Activated CD8-positive, alpha-beta T cell treated with anti-CD3 and anti-CD28 coated beads for 36 hours (primary cell): ENCODE results near the gene SETMAR. TPM values are rescaled to one million over a fixed set of nuclear protein-coding genes. Genes with fewer than 3 reads are reported as not detected.

Source experiments
- ATAC-seq: fragments of 200-7000 bp; cut with Tn5 transposase; one replicate; pipeline ENCODE4 v1.10.0; 2021; ENCODE audit warnings: mild to moderate bottlenecking, moderate library complexity
- CTCF ChIA-PET: fragments of 350-600 bp; sonication (Branson Sonifier 250); formaldehyde crosslinking; loops from one replicate; lab custom pipeline; 2021; ENCODE audit warnings: antibody characterized with exemption; lab: Charles Lee
- POLR2A ChIA-PET: fragments of 350-600 bp; sonication (Branson Sonifier 250); formaldehyde crosslinking; loops from one replicate; lab custom pipeline; 2021; ENCODE audit warnings: antibody characterized with exemption; lab: Charles Lee
- DNase-seq: peaks from one replicate; pipeline ENCODE4 v3.0.0-alpha.2; 2020
- H3K27ac Mint-ChIP-seq: one replicate; pipeline ENCODE4 v1.8.0; 2021; ENCODE audit warnings: mild to moderate bottlenecking, mixed read lengths
- H3K27me3 Mint-ChIP-seq: one replicate; pipeline ENCODE4 v1.8.0; 2021; ENCODE audit warnings: mixed read lengths
- H3K36me3 Mint-ChIP-seq: one replicate; pipeline ENCODE4 v1.8.0; 2021; ENCODE audit warnings: low read depth, mixed read lengths
- H3K4me1 Mint-ChIP-seq: one replicate; pipeline ENCODE4 v1.8.0; 2021; ENCODE audit warnings: low read depth, mixed read lengths
- H3K4me3 Mint-ChIP-seq: one replicate; pipeline ENCODE4 v1.8.0; 2021; ENCODE audit warnings: mild to moderate bottlenecking, moderate library complexity, mixed read lengths
- H3K9me3 Mint-ChIP-seq: one replicate; pipeline ENCODE4 v1.8.0; 2021; ENCODE audit warnings: mixed read lengths
- CTCF ChIP-seq: fragments of 200-600 bp; IDR thresholded peaks from one replicate; pipeline ENCODE4 v1.8.0; 2022; ENCODE audit warnings: antibody characterized with exemption, mild to moderate bottlenecking
- intact Hi-C: fragments of 100-400 bp; cut with micrococcal nuclease; formaldehyde crosslinking; loops from one replicate; pipeline ENCODE4 v1.10.0; 2022
- total RNA-seq, 2 experiments: library from RNA; stranded (reverse); gene quantifications; one replicate each; pipeline ENCODE4 v1.2.3, GENCODE V29; 2021

Gene SETMAR
- total RNA-seq, 2 experiments from 2014 or later: 13.6 to 14.6 TPM

GRCh38 chr3:4271834-4272233 lies 31.3 kb upstream of the SETMAR start:
- peaks cover 2% of the 10 kb centered on the region for H3K36me3 Mint-ChIP-seq
- H3K4me1 Mint-ChIP-seq: peaks cover 9% of the 10 kb centered on the region
- ATAC-seq: no peak
- H3K27ac Mint-ChIP-seq: no peak overlapping the region
- no peaks in the 10 kb centered on the region for H3K9me3 Mint-ChIP-seq
- CTCF ChIA-PET: interaction anchor here (0.6 to 2.3 kb wide), 18 partner anchors 8 to 1072 kb away, joined by 3 to 13 read pairs (median 4); no protein-coding TSS in a partner anchor
- no peak overlapping the region for H3K4me3 Mint-ChIP-seq
- DNase-seq: no peak
- intact Hi-C loops: loop anchor here (10.0 kb wide), 1 partner anchor 1067 kb away; no protein-coding TSS in a partner anchor
- H3K27me3 Mint-ChIP-seq: no peaks in the 10 kb centered on the region
- POLR2A ChIA-PET: no interaction called here
- peak; percentile 70 for TF ChIP-seq CTCF

- no peaks in the 10 kb centered on the region for H3K4me1 Mint-ChIP-seq
- ChIA-PET POLR2A (no interaction called here), CTCF (interaction anchor here (1.0 to 3.3 kb wide), 3 partner anchors 8 to 354 kb away, joined by 3 to 21 read pairs (median 10); no protein-coding TSS in a partner anchor)
- no peak for TF ChIP-seq CTCF
- no peaks in the 10 kb centered on the region for H3K36me3 Mint-ChIP-seq
- ATAC-seq (no peak), DNase-seq (no peak)
- no peak overlapping the region for H3K4me3 Mint-ChIP-seq
- H3K9me3 Mint-ChIP-seq: no peaks in the 10 kb centered on the region
- intact Hi-C loops: loop anchor here (10.0 kb wide), 1 partner anchor 1075 kb away; no protein-coding TSS in a partner anchor
- no peak overlapping the region for H3K27ac Mint-ChIP-seq
- H3K27me3 Mint-ChIP-seq: no peaks in the 10 kb centered on the region
Observed at GRCh38 chr3:4279516-4280105, 23.6 kb upstream of the SETMAR start.

DNA sequence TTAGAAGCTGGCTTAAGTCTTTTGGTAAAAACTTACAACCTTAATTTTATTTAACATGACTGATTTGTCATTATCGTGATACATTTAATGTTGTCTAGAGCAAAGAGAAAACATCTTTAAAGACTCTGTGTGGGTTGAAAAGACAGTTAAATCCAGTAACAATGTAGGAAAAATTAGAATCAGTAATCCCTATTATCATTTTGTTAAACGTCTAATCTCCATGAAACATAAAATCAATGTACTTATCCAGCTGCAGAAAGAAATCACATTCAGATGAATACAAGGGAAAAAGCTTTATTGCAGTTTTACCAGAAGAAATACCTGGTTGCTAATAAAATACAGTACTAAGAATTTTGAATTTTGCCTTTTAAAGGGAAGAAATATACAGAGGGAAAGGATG lies 21.2 kb upstream of the SETMAR start:
- intact Hi-C loops: no loop called here
- ATAC-seq (no peak), DNase-seq (no peak)
- H3K4me3 Mint-ChIP-seq: no peak overlapping the region
- no peak for TF ChIP-seq CTCF
- ChIA-PET CTCF (no interaction called here), POLR2A (no interaction called here)
- no peaks in the 10 kb centered on the region for H3K4me1 Mint-ChIP-seq
- H3K9me3 Mint-ChIP-seq: no peaks in the 10 kb centered on the region
- no peaks in the 10 kb centered on the region for H3K36me3 Mint-ChIP-seq
- H3K27me3 Mint-ChIP-seq: no peaks in the 10 kb centered on the region
- H3K27ac Mint-ChIP-seq: no peak overlapping the region

GRCh38 chr3:4284865-4285264 lies 18.3 kb upstream of the SETMAR start:
- no peaks in the 10 kb centered on the region for H3K36me3 Mint-ChIP-seq
- ChIA-PET POLR2A (no interaction called here), CTCF (interaction anchor here (1.4 to 5.9 kb wide), 2 partner anchors 14 to 1084 kb away, joined by 3 to 26 read pairs; no protein-coding TSS in a partner anchor)
- no peak for TF ChIP-seq CTCF
- no peak overlapping the region for H3K4me3 Mint-ChIP-seq
- no peaks in the 10 kb centered on the region for H3K9me3 Mint-ChIP-seq
- ATAC-seq (no peak), DNase-seq (no peak)
- intact Hi-C loops: no loop called here
- H3K27ac Mint-ChIP-seq: no peak overlapping the region
- H3K4me1 Mint-ChIP-seq: no peaks in the 10 kb centered on the region
- H3K27me3 Mint-ChIP-seq: no peaks in the 10 kb centered on the region

- intact Hi-C loops: no loop called here
- DNase-seq (no peak), ATAC-seq (no peak)
- peaks cover 13% of the 10 kb centered on the region for H3K4me1 Mint-ChIP-seq
- H3K9me3 Mint-ChIP-seq: no peaks in the 10 kb centered on the region
- no peaks in the 10 kb centered on the region for H3K36me3 Mint-ChIP-seq
- H3K27me3 Mint-ChIP-seq: no peaks in the 10 kb centered on the region
- no peak overlapping the region for H3K27ac Mint-ChIP-seq
- POLR2A ChIA-PET: no interaction called here
- no peak overlapping the region for H3K4me3 Mint-ChIP-seq
- CTCF ChIA-PET: interaction anchor here (1.0 to 5.9 kb wide), 4 partner anchors 9 to 1088 kb away, joined by 3 to 26 read pairs (median 6); no protein-coding TSS in a partner anchor
- no peak for TF ChIP-seq CTCF
Observed at GRCh38 chr3:4289044-4289443, 14.1 kb upstream of the SETMAR start.
